ENCODE data around the gene LRRC8B.

- TF ChIP-seq, protein P1, sequence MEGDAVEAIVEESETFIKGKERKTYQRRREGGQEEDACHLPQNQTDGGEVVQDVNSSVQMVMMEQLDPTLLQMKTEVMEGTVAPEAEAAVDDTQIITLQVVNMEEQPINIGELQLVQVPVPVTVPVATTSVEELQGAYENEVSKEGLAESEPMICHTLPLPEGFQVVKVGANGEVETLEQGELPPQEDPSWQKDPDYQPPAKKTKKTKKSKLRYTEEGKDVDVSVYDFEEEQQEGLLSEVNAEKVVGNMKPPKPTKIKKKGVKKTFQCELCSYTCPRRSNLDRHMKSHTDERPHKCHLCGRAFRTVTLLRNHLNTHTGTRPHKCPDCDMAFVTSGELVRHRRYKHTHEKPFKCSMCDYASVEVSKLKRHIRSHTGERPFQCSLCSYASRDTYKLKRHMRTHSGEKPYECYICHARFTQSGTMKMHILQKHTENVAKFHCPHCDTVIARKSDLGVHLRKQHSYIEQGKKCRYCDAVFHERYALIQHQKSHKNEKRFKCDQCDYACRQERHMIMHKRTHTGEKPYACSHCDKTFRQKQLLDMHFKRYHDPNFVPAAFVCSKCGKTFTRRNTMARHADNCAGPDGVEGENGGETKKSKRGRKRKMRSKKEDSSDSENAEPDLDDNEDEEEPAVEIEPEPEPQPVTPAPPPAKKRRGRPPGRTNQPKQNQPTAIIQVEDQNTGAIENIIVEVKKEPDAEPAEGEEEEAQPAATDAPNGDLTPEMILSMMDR (optimal IDR thresholded peaks at IDR 0.05 in 1 of 3, IDR thresholded peaks at IDR 0.05 in 1 of 3, conservative IDR thresholded peaks at IDR 0.05 in 1 of 3; ENCODE audit: extremely low read depth in 1 of 3, insufficient read depth in 2 of 3, low read length in 3 of 3) = peak; percentile 63 to 79 (median 67)
- no peak for TF ChIP-seq EZH2 (IDR thresholded peaks at IDR 0.05; ENCODE audit: low read length)
These were observed 41.4 kb upstream of the LRRC8B start for GRCh38 chr1:89483010-89483756.
